Activated CD4-positive, alpha-beta T cell treated with anti-CD3 and anti-CD28 coated beads, Interleukin-2, amount 50 U/mL, for 48 hours (primary cell): ENCODE data around the gene SMAP1.

Experiments
- DNase-seq, 2 experiments: peaks; one replicate each; pipeline ENCODE4 v3.0.0-alpha.2; 2020

SMAP1 gene

DNA sequence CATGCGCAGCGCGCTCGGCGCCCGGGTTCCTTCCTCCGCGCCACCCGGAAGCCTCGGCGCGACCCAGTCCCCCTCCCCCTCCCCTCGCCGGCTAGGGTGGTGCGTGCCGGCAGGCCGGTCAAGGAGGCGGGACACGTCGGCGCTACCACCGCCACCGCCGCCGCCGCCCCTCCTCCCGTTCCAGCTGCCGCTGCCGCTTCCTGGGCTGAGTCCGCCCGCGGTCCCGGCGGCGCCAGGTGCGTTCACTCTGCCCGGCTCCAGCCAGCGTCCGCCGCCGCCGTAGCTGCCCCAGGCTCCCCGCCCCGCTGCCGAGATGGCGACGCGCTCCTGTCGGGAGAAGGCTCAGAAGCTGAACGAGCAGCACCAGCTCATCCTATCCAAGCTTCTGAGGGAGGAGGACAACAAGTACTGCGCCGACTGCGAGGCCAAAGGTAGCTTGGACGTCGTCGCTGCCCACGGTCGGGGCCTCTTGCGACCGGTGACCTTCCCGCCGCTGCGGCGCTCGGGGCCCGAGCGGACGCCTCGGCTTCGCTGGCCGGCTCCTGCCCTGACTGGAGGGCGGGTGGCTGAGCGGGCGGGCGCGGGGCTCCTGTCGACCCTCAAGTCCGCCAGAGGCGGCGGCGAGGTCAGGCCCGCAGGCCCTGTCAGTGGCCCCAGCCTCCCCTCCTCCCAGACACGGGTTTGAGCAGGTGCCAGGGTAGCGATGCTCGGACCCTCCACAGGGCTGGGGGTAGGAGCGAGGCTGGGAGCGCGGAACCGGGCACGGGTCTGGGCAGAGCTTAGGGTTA lies at the start of gene SMAP1:
Gene SMAP1, plus strand, starts transcription at position 173 of the 788 bp plus-strand sequence. Its CDS starts 141 bp downstream, at position 314.
- peak; percentile 96 for DNase-seq

DNA sequence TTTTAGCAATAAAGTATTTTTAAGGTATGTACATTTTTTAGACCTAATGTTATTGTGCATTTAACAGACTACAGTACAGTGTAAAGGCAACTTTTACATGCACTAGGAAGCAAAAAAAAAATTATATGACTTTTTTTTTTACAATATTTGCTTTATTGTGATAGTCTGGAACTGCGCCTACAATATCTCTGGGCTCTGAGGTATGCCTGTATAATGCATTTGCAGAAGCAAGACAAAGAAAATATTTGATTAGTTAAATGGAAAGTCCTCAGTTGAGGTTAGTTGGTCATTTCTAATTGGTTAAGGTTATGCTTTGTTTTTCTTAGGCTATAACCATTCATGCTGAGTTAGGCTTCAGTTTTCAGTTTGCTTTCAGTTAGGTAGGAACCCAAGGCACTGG lies 46.9 kb upstream of the SMAP1 start:
- no peak for DNase-seq

DNA sequence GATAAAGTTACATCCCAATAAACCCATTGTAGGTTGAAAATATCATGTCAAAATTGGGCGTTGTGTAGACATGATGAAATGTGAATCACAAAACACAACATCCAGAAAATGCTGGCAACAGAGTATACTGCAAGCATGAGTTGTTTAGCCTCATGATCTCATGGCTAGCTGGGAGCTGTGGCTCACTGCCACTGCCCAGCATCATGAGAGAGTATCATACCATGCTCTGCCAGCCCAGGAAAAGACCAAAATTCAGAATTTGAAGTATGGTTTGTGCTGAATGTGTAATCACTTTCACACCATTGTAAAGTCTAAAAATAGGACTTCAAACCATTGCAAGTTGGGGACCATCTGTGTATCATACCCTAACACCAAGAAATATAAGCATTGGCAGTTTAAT lies 45.2 kb upstream of the SMAP1 start:
- DNase-seq, result no peak

DNA sequence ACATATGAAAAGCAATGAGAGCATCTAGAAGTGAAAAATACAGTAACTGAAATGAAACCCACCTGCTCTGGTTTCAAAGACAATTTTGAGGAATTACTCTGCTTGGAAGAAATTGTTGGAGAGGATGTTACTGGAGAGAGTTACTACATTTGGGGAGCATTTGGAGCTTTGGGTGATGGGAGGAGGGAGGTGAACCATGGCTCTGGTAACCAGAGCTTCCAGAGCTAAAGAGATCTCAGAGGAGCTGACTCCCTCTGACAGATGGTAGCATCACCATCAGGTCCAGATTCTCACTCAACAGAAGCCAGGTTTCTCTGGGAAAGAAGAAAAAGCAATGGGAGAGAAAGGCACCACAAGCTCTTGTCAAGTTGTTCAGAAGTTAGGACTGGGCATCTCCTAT lies 42.2 kb upstream of the SMAP1 start:
- DNase-seq, result no peak

DNA sequence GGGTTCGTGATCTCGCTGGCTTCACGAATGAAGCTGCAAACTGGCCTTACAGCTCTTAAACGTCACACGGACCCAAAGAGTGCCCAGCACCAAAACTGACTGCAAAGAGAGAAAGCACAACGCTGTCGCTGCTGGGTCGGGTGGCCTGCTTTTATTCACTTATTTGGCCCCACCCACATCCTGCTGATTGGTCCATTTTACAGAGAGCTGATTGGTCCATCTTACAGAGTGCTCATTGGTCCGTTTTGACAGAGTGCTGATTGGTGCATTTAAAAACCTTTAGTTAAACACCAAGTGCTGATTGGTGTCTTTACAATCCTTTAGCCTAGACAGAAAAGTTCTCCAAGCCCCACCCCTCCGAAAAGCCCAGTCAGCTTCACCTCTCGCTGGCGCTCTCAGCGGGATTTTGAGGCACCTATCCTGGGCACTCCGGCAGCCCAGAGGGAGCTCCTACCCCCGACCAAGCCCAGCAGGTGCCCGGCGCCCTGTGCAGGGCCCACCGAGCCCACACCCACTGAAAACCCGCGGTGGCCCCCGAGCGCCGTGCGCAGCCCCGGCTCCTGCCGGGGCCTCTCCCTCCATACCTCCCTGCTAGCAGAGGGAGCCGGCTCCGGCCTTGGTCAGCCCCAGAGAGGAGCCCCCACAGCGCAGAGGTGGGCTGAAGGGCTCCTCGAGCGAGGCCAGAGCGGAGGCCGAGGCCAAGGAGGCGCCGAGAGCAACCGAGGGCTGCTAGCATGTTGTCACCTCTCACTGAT lies 40.0 kb upstream of the SMAP1 start:
- no peak for DNase-seq

DNA sequence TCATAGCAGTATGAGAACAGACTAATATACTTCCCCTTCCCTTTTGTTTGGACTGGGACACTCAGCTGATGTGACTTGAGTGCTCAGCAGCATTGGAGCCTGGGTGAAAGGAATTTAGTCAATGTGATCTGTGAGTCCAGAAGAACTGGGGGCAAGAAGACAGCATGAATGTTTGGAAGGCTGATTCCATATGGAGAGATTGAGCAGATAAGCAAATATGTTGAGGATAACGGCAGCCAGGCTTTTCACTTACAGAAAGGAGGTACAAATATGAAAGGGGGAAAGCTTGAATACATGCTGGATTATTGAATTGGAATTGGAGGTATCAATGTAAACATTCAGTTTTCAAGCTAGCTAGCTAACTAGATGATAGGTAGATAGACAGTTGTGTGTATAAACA lies 37.8 kb upstream of the SMAP1 start:
- no peak for DNase-seq

DNA sequence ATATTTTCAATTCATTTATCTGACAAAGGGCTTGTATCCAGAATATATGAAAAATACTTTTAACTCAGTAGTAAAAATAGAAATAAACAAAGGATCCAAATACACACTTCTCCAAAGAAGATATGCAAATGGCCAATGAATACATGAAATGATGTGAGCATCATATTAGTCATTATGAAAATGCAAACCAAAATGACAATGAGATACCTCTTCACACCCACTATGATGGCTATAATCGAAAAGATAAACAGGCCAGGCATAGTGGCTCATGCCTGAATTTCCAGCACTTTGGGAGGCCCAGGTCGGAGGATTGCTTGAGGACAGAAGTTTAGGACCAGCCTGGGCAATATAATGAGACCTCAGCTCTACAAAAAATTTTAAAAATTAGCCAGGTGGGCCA lies 33.8 kb upstream of the SMAP1 start:
- no peak for DNase-seq

DNA sequence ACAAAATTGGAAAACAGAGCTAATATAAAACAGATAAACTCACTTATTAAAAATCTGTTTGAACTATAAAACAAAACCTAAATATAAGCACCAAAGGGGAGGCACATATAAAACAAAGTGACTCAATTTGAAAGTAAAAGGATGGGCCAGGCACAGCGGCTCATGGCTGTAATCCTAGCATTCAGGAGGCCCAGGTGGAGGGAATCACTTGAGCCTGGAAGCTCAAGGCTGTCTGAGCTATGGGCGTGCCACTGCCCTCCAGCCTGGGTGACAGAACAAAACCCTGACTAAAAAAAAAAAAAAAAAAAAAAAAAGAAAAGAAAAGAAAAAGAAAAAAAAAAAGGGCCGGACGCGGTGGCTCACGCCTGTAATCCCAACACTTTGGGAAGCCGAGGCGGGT lies 31.1 kb upstream of the SMAP1 start:
- no peak for DNase-seq

DNA sequence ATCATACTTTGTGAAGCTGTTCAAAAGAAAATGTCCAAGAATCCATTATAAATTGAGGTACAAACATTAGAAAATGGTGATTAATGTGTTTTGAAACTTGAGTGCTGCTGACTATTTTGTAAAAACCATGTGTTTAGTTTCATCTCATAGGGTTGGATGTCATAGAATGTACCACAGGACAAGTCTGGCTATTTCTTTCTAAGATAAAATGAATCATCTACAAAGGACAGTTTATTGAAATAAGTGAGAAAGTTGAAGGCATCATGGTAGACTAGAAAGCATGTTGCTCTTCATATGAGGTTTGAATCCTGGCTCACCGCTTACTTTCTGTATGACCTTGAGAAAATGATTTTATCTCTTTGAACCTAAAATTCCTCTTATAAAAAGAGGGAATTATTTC lies 29.2 kb upstream of the SMAP1 start:
- DNase-seq, result no peak

DNA sequence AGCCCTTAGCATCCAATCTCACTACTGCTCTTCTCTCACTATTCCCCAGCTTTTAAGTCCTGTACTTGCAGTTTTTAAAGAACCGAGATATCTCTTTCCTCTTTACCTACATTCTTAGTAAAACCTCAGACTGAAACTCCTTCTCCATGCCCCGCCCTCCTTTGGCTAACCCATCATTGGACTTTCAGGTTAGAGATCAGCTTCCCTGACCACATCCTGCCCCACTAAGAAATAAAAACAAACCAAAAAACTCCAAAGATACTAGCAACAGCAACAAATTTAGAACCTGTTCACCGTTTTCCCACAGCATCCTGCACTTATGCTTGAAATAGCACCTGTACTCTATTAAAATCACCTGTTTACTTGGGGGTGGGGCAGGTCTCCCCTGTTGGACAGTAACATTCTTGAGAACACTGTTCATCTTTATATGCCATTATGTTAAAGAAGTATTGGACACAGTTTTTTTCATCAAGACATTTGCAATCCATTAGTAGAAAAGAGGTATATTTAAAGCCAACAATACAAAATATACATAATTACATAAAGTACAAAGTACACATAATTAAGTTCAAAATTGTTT lies 16.3 kb upstream of the SMAP1 start:
- peak; percentile 53 to 71 for DNase-seq

DNA sequence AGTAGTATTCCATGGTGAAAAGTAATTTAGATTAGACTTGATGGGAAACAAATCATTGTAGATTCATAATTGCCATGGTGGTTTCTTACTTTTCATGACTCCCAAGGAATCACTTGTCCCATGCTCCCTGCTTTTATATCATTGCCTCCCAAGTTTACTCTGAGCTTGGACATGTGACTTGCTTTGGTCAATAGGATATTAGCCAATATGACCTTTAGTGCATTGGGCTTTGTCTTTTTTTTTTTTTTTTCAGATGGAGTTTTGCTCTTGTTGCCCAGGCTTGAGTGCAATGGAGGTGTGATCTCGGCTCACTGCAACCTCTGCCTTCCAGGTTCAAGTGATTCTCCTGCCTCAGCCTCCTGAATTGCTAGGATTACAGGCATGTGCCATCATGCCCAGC lies 15.5 kb upstream of the SMAP1 start:
- DNase-seq, result no peak

DNA sequence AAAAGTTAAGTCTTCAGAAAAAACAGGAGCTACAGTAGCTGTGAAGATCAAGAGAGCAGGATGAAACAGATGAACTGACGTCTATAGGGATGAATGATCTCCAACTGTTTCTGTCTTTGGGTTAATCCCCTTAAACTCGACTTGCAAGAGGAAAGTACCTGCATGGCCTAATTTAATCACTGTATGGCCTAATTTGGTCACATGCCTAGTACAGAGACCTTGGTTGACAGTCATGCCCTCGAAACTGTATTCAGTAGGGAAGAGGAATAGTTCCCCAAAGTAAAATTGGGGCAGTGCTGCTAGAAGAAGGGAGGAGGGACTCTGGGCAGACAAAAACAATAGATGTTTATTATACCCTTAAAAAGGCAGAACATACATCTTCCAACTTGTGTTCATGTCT lies 10.0 kb upstream of the SMAP1 start:
- no peak for DNase-seq

DNA sequence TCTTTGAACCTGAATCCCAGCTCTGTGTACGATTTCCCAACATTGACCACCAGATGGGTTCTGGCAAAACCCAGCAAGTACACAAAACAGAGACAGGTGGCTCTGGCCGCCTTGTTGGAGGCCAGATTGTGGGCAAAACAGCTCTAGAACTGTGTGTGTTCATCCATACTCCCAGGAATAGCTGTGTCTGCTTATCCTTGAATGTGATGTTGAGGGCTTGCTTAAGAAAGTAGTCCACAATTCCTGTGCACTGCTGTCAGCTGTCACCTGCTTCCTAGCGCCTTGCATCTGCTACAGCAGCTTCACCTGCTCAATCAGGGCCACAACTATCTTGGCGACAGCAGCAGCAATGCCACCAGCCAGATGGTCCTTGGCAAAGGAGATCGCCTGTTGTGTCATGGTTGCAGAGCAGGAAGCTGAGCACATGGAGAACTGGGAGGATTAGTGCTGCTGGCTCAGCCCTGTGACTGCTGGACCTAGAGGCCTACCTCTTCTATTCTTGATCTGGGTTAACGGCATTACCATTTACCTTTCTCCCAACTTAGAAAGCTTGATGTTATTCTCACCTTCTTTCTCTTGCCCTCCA lies 3.7 kb upstream of the SMAP1 start:
- DNase-seq, result no peak

DNA sequence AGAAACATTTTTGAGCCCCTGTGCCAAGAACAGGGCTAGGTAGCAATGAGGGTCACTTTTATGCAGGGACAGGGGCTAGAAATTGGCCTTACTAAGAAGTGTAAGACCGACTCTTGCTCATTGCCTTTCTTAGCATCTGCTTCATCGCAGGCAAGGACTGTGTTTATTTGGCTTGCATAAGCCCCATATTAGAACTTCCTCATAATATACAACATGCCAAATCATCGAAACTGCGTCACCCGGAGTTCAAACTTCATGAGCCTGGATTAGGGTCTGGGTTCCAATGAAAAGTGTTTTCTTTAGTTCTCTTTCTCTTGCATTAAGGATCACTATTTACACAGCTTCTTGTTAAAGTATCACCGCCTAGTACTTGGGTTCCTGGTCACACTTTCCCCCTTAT lies 977 bp upstream of the SMAP1 start:
- no peak for DNase-seq

DNA sequence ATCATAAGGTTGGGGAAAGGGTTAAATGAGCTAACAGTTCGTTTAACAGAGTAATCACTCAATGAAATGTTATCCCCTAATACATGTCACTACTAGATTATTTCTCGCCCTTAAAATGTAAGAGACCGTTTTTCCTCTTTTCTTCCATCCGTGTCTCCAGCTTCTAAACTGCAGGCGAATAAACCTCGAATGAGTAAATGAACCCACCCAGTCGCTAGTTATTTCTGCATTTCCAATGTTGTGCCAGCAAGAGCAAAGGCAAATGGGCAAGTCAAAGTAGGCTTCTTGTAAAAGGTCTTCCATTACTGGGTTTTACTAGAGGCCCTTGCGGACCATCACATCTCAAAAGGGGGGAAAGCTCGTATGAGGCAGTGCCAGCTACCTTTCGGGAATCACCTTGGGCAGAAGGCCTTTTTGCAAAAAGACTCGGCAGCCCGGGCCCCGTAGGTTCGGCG lies 400 bp upstream of the SMAP1 start:
- no peak for DNase-seq

DNA sequence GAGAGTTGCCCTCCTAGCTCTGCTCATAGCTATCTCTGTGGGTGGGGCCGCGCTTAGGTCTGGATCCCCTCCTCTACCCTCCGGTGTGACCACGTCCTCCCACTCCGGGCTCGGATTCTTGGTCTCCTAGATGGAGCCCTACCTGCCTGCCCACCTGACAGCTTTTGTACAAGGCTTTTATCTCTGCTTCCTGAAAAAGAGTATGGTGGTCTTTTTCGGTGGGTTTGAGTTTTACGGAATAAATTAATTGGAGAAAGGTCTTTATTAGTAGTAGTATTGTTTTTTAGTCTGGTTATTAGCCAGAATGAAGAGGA lies 773 bp downstream of the SMAP1 start:
- no peak for DNase-seq

DNA sequence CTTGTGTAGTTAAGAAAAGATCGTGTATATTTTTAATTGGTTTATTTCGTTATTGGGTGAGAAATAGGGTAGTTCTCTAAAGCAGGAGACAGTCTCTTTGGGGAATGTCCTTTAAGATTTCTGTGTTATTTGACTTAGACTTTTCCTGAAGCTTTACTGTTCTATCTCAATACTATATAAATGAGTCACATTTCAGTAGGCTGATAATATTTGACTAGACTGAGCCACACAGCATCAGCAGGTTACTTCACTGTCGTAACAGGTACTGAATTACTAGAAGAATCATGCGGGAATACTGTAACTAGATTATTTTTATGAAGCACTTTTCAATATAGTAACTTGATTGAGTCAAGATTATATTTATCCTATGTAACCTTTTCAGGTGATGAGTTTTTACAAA lies 1.4 kb downstream of the SMAP1 start:
- no peak for DNase-seq

DNA sequence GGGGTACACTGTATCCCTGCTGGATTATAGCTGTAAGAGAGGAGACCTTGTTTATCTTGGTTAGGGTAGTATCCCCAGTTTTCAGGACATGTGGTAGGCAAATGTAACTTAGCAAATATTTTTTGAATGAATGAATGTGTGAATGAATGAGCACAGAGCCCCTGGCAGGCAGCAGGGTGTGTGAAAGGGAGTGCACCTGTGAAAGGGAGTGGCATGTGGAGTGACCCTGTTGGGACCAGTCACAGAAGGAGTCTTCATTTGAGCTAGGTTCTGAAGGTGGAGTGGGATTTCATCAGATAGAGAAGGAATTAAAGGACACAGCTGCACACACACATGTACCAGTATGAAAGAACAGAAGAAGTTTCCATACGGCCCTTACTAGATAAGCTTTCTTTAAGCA lies 4.9 kb downstream of the SMAP1 start:
- no peak for DNase-seq

DNA sequence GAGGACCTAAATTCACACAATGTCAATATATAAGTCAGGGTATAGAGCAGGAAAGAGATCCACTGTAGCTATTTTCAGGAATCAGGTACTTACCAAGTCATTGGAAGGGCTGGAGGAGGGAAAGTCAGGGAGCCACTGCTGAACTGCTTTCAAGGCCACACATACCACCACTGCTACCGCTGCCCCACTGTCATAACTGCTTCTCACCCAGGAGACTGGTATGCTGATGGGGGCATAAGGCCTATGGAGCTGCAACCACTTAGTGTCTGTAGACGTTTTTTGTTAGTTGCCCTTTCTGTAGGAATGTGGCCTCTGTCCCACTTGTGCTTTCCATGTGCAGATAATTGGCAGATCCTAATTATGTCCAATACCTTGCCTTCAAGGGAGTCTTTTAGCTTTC lies 5.4 kb downstream of the SMAP1 start:
- no peak for DNase-seq

DNA sequence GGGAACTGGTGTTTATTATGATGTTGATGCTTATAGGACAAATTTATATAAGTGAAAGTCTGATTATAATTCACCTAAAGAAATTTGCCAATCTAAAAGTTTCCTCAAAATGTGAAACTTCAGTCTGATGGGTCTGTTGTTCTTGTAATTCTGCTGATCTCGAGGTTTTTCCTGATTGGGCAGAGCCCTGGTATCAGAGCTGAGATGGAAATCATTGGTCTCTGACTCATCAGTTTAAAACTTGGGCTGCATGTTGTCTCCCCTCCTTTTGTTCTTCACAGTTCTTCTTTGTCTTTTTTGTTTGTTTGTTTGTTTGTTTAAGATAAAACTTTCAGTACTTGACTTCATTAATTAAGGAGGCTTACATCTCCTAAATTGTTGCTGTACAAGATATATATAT lies 5.9 kb downstream of the SMAP1 start:
- DNase-seq, result no peak

DNA sequence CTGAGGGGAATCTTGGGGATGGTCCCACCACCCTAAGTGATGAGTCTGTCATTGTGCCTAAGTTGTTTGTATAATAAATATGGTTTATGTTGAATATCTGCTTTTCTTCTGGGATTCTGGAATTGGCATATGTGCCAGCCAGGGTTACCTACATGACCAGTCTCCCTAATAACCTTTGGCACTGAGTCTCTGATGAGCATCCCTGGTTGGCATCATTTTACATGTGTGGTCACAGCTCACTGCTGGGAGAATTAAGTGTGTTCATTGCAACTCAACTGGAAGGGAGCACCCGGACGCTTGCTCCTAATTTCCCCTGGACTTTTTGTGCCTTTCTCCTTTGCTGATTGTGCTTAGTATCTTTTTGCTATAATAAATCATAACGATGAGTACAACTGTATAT lies 8.1 kb downstream of the SMAP1 start:
- DNase-seq, result no peak

DNA sequence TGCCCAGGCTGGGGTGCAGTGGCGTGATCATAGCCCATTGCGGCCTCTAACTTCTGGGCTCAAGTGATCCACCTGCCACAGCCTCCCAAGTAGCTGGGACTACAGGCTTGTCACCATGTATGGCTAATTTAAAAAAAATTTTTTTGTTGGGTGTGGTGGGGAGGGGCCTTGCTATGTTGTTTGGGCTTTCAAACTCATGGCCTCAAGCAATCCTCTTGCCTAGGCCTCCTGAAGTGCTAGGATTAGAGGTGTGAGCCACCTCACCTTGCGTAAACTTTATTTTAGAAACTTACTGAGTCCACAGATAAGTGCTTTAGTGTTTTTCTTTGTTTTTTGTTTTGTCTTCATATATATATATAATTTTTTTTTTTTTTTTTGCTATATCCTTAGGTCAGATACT lies 9.1 kb downstream of the SMAP1 start:
- DNase-seq, result no peak

DNA sequence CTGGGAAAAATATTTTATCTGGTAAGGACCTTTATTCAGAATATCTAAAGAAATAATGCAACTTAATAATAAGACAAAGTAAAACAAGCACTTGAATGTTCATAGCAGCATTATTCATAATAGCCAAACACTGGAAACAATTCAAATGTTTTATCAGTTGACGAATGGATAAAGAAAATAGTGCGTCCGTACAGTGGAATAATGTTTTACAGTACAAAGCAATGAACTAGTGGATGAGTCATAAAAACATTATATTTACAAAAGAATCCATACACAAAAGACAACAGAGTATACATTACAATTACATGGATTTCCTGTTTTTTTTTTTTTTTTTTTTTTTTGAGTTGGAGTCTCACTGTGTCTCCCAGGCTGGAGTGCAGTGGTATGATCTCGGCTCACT lies 12.7 kb downstream of the SMAP1 start:
- no peak for DNase-seq
